Measurements from ENCODE around the gene NID1.
"Not testable (repeated sequence)": the region's sequence is repeated elsewhere in the genome, so short reads cannot be mapped to it uniquely, and the experiment has no call there.

GRCh38 chr1:235966134-235966533 lies 98.8 kb downstream of the NID1 start:
- TF ChIP-seq EZH2 (IDR thresholded peaks at IDR 0.05; ENCODE audit: insufficient read depth, low read length); CTCF (IDR thresholded peaks at IDR 0.05; ENCODE audit: insufficient read depth, low read depth, low read length): not testable (repeated sequence)

All from astrocyte (in vitro differentiated cells and primary cell).